ENCODE measurements around the gene SERPINA5.

GRCh38 chr14:94620597-94620996 is 39.4 kb downstream of the SERPINA5 start:
- TF ChIP-seq GATA2 (IDR thresholded peaks at IDR 0.05; ENCODE audit: low read depth, low read length): no peak
- no peak for TF ChIP-seq GATA3 (IDR thresholded peaks at IDR 0.05; ENCODE audit: low read depth, low read length)
